ENCODE results near the gene ATP9A.

ATP9A gene

DNA sequence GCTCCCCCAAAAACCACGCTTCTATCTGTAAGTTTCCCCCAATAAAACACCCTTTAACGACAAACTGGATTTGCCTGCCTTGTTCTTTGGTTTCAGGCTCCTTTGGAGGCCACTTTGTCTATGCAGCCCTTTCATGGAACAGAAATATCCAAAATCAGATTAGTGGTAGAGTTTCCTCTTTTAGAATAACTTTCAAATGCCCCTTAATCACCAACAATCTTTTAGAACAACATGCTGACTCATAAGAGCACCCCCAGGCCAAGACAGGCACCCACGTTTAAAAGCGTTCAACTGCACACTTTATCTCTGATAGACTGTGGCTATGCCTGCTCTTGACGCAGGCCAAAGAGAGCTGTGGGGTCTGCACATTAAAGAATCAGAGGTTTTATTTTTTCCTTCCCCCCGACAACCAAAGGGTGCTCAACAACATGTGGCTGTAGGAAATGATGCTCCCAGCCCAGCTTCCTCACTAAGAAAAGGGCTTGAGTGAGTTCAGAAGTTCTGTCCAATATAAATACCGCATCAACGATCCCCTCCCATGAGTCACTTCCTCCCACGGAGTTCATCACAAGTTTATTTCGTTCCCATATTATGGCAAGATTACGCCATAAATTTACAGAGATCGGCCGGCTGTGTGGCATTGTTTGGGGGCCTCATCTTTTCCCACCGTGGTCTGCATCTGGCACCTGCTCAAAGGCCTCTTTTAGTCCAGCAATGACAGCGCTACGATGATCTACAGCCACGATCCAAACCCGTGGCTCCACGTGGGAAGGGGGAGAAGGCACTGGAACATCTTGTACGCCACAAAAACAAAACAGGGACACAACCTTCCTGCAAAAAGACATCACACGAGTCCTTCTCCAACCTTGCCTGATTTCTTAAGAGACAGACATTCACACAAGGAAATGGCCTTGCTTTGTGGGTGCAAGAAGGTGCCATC, 136.9 kb downstream of the ATP9A start:
- Histone ChIP-seq H3K4me3 (ENCODE audit: low read depth, low read length) (peak overlapping the region; percentile 1), H3K27ac (peak overlapping the region; percentile 99), H3K36me3 (replicated peaks) (no peaks in the 10 kb centered on the region), H3K27me3 (replicated peaks) (no peaks in the 10 kb centered on the region)
- TF ChIP-seq CTCF (IDR thresholded peaks at IDR 0.05; ENCODE audit: low read depth, low read length, missing control alignments): no peak
- DNase-seq: peak; percentile 99
- in situ Hi-C loops (cut with HindIII; ENCODE audit: low pct_ligation_motif_present, low sequenced_read_pairs): no loop called here

- Histone ChIP-seq H3K27ac (peak overlapping the region; percentile 99), H3K36me3 (replicated peaks) (peaks cover 3% of the 10 kb centered on the region), H3K4me3 (ENCODE audit: low read depth, low read length) (no peak overlapping the region), H3K27me3 (replicated peaks) (no peaks in the 10 kb centered on the region)
- no peak for DNase-seq
- in situ Hi-C loops (cut with HindIII; ENCODE audit: low pct_ligation_motif_present, low sequenced_read_pairs): no loop called here
- TF ChIP-seq CTCF (IDR thresholded peaks at IDR 0.05; ENCODE audit: low read depth, low read length, missing control alignments): no peak
Measured at GRCh38 chr20:51629399-51630058, 138.7 kb downstream of the ATP9A start.

- H3K4me3 ChIP-seq (ENCODE audit: low read depth, low read length): no peak overlapping the region
- H3K36me3 ChIP-seq (replicated peaks): peaks cover 4% of the 10 kb centered on the region
- H3K27ac ChIP-seq: peak overlapping the region; percentile 99
- in situ Hi-C loops (cut with HindIII; ENCODE audit: low pct_ligation_motif_present, low sequenced_read_pairs): no loop called here
- DNase-seq: peak; percentile 90
- no peak for TF ChIP-seq CTCF (IDR thresholded peaks at IDR 0.05; ENCODE audit: low read depth, low read length, missing control alignments)
- no peaks in the 10 kb centered on the region for H3K27me3 ChIP-seq (replicated peaks)
Measured at GRCh38 chr20:51628533-51629398, 139.4 kb downstream of the ATP9A start.

DNA sequence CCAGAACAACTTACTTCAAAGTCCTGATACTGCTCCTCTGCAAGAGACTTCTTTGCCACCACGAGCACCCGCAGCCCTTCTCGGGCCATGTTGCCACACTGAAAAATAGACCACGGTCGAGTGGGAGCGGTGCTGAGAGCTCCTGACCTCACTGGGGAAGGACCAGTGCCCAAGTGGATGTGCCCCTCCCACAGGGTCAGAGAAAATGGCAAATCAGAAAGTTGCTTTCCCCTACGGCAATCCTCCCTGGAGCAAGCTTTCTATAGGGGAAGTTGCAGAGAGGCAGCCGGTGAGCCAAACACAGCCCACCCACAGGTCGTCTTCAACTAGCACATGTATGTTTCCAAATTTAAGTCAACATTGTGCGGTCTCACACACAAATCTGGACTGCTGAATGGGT, 140.6 kb downstream of the ATP9A start:
- Histone ChIP-seq H3K36me3 (replicated peaks) (peaks cover 4% of the 10 kb centered on the region), H3K4me3 (ENCODE audit: low read depth, low read length) (no peak overlapping the region), H3K27me3 (replicated peaks) (no peaks in the 10 kb centered on the region), H3K27ac (no peak overlapping the region)
- no peak for TF ChIP-seq CTCF (IDR thresholded peaks at IDR 0.05; ENCODE audit: low read depth, low read length, missing control alignments)
- no peak for DNase-seq
- in situ Hi-C loops (cut with HindIII; ENCODE audit: low pct_ligation_motif_present, low sequenced_read_pairs): no loop called here

DNA sequence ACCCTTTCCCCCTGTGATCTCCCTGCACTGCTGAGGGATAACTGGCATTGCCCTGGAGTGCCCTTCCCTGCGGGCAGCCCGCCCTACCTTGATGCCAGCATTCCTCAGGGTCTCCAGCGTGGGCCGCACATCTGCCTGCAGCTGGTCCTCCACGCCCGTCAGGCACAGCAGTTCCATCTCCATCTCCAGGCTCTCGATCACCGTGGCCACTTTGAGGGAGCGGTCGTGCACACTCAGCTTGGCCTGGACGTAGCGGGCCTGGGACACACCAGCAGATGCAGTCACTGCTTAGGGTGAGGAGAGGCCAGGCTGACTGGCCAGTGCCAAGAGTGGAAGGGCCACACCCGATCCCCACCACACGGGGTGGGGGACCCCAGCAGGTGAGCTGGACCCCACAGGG, 143.1 kb downstream of the ATP9A start:
- no peak overlapping the region for H3K27ac ChIP-seq
- peaks cover 7% of the 10 kb centered on the region for H3K36me3 ChIP-seq (replicated peaks)
- H3K27me3 ChIP-seq (replicated peaks): no peaks in the 10 kb centered on the region
- in situ Hi-C loops (cut with HindIII; ENCODE audit: low pct_ligation_motif_present, low sequenced_read_pairs): no loop called here
- DNase-seq: no peak
- no peak for TF ChIP-seq CTCF (IDR thresholded peaks at IDR 0.05; ENCODE audit: low read depth, low read length, missing control alignments)
- H3K4me3 ChIP-seq (ENCODE audit: low read depth, low read length): no peak overlapping the region
